ENCODE results near the gene MBD1. TPM values are rescaled to one million over a fixed set of nuclear protein-coding genes. Genes with fewer than 3 reads are reported as not detected.

MBD1 gene
- total and polyA plus RNA-seq, 4 donors: 13.9 to 45.8 (median 26.8) TPM

DNA sequence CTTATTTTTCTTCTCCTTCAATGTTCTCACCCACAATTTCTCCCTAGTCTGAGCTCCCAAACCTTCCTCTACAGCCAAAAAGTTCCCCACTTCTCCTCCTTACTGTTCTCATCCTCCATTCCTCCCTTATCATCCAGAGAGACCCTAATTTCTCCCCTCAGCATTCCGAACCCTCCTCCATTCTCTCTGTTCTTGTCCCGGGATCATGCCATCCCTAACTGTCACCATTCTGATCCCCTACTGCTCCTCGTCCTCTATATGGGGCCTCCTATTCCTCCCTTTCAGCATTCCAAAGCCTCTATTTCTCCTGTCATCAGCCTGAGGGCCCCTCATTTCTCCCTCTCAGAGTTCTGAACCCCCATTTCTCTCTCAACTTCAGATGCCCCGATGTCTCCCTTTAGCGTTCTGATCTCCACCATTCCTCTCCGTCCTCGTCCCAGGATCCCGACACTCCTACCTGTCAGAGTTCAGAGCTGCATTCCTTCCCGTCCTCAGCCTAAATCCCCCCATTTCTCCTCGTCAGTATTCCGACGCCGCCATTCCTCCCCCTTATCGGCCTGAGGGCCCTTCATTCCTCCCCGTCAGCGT, 522 bp downstream of the MBD1 start:
- WGBS: 2% methylated on average over 16 of the region's 16 CpGs
- Histone ChIP-seq H3K9me3 (ENCODE audit: control insufficient read depth in 4 of 4, low read length in 3 of 4) (no peaks in the 10 kb centered on the region), H3K4me1 (ENCODE audit: control insufficient read depth in 4 of 4, insufficient read depth in 4 of 4, low read length in 3 of 4) (peaks cover 9 to 27% (median 24%) of the 10 kb centered on the region in 4 donors), H3K4me3 (ENCODE audit: low read depth in 1 of 3, low read length in 3 of 3) (peak overlapping the region; percentile 63 to 98 (median 87)), H3K9ac (ENCODE audit: low read depth in 1 of 2, low read length in 2 of 2) (peak overlapping the region; percentile 88 to 97), H3K27me3 (ENCODE audit: control insufficient read depth in 4 of 4, insufficient read depth in 4 of 4, low read length in 3 of 4) (no peaks in the 10 kb centered on the region), H3K27ac (ENCODE audit: low read depth in 1 of 2, low read length in 2 of 2) (peak overlapping the region; percentile 93 to 95), H3K36me3 (ENCODE audit: control insufficient read depth in 4 of 4, insufficient read depth in 3 of 4, low read depth in 1 of 4, low read length in 3 of 4) (peaks cover 14 to 49% (median 28%) of the 10 kb centered on the region in 4 donors)
- DNase-seq (ENCODE audit: low spot score): no peak
- TF ChIP-seq YY1 (IDR thresholded peaks at IDR 0.05) (no peak), NR2F2 (IDR thresholded peaks at IDR 0.05) (no peak), RAD21 (IDR thresholded peaks at IDR 0.05) (no peak), JUND (IDR thresholded peaks at IDR 0.05) (no peak), GABPA (IDR thresholded peaks at IDR 0.05 in 1 of 2, conservative IDR thresholded peaks at IDR 0.05 in 1 of 2) (no peak), FOXA2 (IDR thresholded peaks at IDR 0.05) (no peak), TAF1 (conservative IDR thresholded peaks at IDR 0.05) (no peak), HNF4G (IDR thresholded peaks at IDR 0.05) (no peak), EGR1 (IDR thresholded peaks at IDR 0.05; ENCODE audit: low read depth in 2 of 2) (no peak), HNF4A (conservative IDR thresholded peaks at IDR 0.05) (no peak)
- TF ChIP-seq, protein P1, sequence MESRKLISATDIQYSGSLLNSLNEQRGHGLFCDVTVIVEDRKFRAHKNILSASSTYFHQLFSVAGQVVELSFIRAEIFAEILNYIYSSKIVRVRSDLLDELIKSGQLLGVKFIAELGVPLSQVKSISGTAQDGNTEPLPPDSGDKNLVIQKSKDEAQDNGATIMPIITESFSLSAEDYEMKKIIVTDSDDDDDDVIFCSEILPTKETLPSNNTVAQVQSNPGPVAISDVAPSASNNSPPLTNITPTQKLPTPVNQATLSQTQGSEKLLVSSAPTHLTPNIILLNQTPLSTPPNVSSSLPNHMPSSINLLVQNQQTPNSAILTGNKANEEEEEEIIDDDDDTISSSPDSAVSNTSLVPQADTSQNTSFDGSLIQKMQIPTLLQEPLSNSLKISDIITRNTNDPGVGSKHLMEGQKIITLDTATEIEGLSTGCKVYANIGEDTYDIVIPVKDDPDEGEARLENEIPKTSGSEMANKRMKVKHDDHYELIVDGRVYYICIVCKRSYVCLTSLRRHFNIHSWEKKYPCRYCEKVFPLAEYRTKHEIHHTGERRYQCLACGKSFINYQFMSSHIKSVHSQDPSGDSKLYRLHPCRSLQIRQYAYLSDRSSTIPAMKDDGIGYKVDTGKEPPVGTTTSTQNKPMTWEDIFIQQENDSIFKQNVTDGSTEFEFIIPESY (IDR thresholded peaks at IDR 0.05): no peak
- TF ChIP-seq, protein P2, sequence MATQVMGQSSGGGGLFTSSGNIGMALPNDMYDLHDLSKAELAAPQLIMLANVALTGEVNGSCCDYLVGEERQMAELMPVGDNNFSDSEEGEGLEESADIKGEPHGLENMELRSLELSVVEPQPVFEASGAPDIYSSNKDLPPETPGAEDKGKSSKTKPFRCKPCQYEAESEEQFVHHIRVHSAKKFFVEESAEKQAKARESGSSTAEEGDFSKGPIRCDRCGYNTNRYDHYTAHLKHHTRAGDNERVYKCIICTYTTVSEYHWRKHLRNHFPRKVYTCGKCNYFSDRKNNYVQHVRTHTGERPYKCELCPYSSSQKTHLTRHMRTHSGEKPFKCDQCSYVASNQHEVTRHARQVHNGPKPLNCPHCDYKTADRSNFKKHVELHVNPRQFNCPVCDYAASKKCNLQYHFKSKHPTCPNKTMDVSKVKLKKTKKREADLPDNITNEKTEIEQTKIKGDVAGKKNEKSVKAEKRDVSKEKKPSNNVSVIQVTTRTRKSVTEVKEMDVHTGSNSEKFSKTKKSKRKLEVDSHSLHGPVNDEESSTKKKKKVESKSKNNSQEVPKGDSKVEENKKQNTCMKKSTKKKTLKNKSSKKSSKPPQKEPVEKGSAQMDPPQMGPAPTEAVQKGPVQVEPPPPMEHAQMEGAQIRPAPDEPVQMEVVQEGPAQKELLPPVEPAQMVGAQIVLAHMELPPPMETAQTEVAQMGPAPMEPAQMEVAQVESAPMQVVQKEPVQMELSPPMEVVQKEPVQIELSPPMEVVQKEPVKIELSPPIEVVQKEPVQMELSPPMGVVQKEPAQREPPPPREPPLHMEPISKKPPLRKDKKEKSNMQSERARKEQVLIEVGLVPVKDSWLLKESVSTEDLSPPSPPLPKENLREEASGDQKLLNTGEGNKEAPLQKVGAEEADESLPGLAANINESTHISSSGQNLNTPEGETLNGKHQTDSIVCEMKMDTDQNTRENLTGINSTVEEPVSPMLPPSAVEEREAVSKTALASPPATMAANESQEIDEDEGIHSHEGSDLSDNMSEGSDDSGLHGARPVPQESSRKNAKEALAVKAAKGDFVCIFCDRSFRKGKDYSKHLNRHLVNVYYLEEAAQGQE (IDR thresholded peaks at IDR 0.05): no peak
- TF ChIP-seq, protein P3, sequence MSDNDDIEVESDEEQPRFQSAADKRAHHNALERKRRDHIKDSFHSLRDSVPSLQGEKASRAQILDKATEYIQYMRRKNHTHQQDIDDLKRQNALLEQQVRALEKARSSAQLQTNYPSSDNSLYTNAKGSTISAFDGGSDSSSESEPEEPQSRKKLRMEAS (IDR thresholded peaks at IDR 0.05): no peak
- TF ChIP-seq, protein P4, sequence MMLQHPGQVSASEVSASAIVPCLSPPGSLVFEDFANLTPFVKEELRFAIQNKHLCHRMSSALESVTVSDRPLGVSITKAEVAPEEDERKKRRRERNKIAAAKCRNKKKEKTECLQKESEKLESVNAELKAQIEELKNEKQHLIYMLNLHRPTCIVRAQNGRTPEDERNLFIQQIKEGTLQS (IDR thresholded peaks at IDR 0.05): no peak

DNA sequence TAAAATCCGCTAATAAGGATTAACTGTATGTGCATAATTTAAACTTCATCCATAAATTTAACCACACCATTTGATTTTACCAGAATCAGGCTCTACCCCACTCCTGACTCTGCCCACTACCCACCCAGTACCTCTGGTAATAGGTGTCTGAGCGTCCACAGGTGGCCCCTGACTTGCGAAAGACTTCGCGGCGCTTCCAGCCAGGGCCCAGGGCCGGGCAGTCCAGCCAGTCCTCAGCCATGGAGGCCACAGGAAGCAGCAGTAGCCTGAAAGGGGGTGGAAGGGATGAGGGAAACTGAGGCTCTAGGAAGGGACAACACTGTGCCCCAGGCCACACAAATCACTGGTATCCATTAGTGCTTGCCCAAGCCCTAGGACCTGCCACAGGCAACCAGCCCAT, 1.6 kb downstream of the MBD1 start:
- Histone ChIP-seq H3K36me3 (ENCODE audit: control insufficient read depth in 4 of 4, insufficient read depth in 3 of 4, low read depth in 1 of 4, low read length in 3 of 4) (peaks cover 22 to 53% (median 33%) of the 10 kb centered on the region in 4 donors), H3K9me3 (ENCODE audit: control insufficient read depth in 4 of 4, low read length in 3 of 4) (no peaks in the 10 kb centered on the region), H3K4me1 (ENCODE audit: control insufficient read depth in 4 of 4, insufficient read depth in 4 of 4, low read length in 3 of 4) (peaks cover 9 to 27% (median 24%) of the 10 kb centered on the region in 4 donors), H3K27ac (ENCODE audit: low read depth in 1 of 2, low read length in 2 of 2) (no peak overlapping the region), H3K27me3 (ENCODE audit: control insufficient read depth in 4 of 4, insufficient read depth in 4 of 4, low read length in 3 of 4) (no peaks in the 10 kb centered on the region), H3K9ac (ENCODE audit: low read depth in 1 of 2, low read length in 2 of 2) (no peak overlapping the region), H3K4me3 (ENCODE audit: low read depth in 1 of 3, low read length in 3 of 3) (peak overlapping the region in 2 of 3 donors; percentile 63 to 87)
- TF ChIP-seq, protein P4 (IDR thresholded peaks at IDR 0.05): no peak
- TF ChIP-seq FOXA1 (IDR thresholded peaks at IDR 0.05) (no peak), HNF4A (conservative IDR thresholded peaks at IDR 0.05) (no peak), JUND (IDR thresholded peaks at IDR 0.05) (no peak), RAD21 (IDR thresholded peaks at IDR 0.05) (no peak), GABPA (IDR thresholded peaks at IDR 0.05 in 1 of 2, conservative IDR thresholded peaks at IDR 0.05 in 1 of 2) (no peak), FOXA2 (IDR thresholded peaks at IDR 0.05) (no peak), EGR1 (IDR thresholded peaks at IDR 0.05; ENCODE audit: low read depth in 2 of 2) (no peak), NR2F2 (IDR thresholded peaks at IDR 0.05) (no peak), RXRA (IDR thresholded peaks at IDR 0.05) (no peak), YY1 (IDR thresholded peaks at IDR 0.05) (no peak), TAF1 (conservative IDR thresholded peaks at IDR 0.05) (no peak), SP1 (IDR thresholded peaks at IDR 0.05) (no peak)
- TF ChIP-seq, protein P3 (IDR thresholded peaks at IDR 0.05): no peak
- WGBS: 83% methylated on average over 7 of the region's 7 CpGs
- DNase-seq (ENCODE audit: low spot score): no peak

Measured in liver (tissue), 9 donors.